OCI-LY7 (cell line): Measurements from ENCODE around the gene ISLR2.

Experiments
- EZH2phosphoT487 ChIP-seq: fragments of 200-600 bp; sonication (generic); IDR thresholded peaks from 2 replicates; pipeline ENCODE4 v1.6.1; 2018; ENCODE audit warnings: low read depth, borderline replicate concordance, mild to moderate bottlenecking, mixed run types, antibody characterized with exemption, low read length, moderate library complexity, mixed read lengths
- TF ChIP-seq, protein P1 (sequence below): fragments of 200-600 bp; sonication (generic); conservative IDR thresholded peaks from 2 replicates; pipeline ENCODE4 v1.5.1; 2014; ENCODE audit warnings: mild to moderate bottlenecking, antibody characterized with exemption, low read length, moderate library complexity, mixed read lengths

DNA sequence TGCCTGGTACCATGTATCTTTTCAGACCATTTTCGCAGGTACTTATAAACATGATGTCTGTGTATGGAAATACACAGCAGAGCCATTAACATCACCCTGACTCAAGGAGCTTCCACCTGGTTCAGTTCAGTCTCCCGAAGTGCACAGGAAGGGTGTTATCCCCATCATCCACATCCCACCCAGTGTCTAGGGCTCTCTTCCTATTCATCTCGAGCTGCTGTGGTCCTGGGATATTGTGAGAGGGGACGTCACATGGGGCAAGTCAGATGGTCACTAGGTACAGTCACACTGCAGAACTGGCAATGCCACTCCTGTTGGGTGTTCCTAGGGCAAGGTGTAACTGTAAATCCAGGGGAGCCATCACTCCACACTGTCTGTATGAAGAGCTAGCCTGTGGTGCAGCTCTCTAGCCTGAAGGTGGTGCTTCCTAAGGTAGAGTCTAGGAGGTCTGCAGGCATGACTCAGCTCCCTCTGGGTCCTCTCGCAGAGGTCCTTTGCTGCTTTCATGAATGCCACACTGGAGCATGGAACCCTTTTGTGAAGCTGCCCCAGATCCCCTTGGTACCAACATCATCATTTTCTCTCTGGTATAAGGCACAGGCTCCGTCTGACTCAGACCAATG, 13.9 kb downstream of the ISLR2 start:
- TF ChIP-seq, protein P1, sequence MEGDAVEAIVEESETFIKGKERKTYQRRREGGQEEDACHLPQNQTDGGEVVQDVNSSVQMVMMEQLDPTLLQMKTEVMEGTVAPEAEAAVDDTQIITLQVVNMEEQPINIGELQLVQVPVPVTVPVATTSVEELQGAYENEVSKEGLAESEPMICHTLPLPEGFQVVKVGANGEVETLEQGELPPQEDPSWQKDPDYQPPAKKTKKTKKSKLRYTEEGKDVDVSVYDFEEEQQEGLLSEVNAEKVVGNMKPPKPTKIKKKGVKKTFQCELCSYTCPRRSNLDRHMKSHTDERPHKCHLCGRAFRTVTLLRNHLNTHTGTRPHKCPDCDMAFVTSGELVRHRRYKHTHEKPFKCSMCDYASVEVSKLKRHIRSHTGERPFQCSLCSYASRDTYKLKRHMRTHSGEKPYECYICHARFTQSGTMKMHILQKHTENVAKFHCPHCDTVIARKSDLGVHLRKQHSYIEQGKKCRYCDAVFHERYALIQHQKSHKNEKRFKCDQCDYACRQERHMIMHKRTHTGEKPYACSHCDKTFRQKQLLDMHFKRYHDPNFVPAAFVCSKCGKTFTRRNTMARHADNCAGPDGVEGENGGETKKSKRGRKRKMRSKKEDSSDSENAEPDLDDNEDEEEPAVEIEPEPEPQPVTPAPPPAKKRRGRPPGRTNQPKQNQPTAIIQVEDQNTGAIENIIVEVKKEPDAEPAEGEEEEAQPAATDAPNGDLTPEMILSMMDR = no peak
- no peak for TF ChIP-seq EZH2phosphoT487
